SU-DHL-6 (cell line): ENCODE results near the gene NTM.

Source experiments
- H2AFZ ChIP-seq: fragments of 200-600 bp; sonication (generic); 2 replicates; pipeline ENCODE4 v1.6.1; 2014; ENCODE audit warnings: low read depth, mild to moderate bottlenecking, moderate library complexity, mixed read lengths, antibody characterized with exemption, low read length; ENCODE audit not compliant: severe bottlenecking
- H3F3A ChIP-seq: fragments of 200-600 bp; shearing (Covaris generic); 2 replicates; pipeline ENCODE4 v1.6.0; 2016; ENCODE audit warnings: antibody characterized with exemption, mild to moderate bottlenecking; ENCODE audit not compliant: insufficient read depth
- H3K27ac ChIP-seq: fragments of 200-600 bp; sonication (generic); 2 replicates; pipeline ENCODE4 v1.5.1; 2016; ENCODE audit warnings: low read depth, mild to moderate bottlenecking, low read length, moderate library complexity, mixed read lengths
- H3K27me3 ChIP-seq: fragments of 200-600 bp; sonication (generic), shearing (Covaris generic); 2 replicates; pipeline ENCODE4 v1.6.0; 2014; ENCODE audit warnings: mild to moderate bottlenecking, low read length
- H3K36me3 ChIP-seq: fragments of 200-600 bp; sonication (generic); 2 replicates; pipeline ENCODE4 v1.6.1; 2014; ENCODE audit warnings: mild to moderate bottlenecking, low read length, mixed read lengths
- H3K4me2 ChIP-seq: fragments of 300-600, 200-600 bp; shearing (Covaris generic), sonication (generic); 2 replicates; pipeline ENCODE4 v1.6.0; 2014; ENCODE audit warnings: low read length, low read depth, mild to moderate bottlenecking; ENCODE audit not compliant: poor library complexity, severe bottlenecking
- H3K4me3 ChIP-seq: fragments of 200-600 bp; sonication (generic); 2 replicates; pipeline ENCODE4 v1.5.1; 2014; ENCODE audit warnings: antibody characterized with exemption, low read length, mild to moderate bottlenecking, mixed read lengths; ENCODE audit not compliant: insufficient read depth, poor library complexity, severe bottlenecking
- H3K79me2 ChIP-seq: fragments of 200-600 bp; sonication (generic); 2 replicates; pipeline ENCODE4 v1.6.1; 2014; ENCODE audit warnings: mild to moderate bottlenecking, low read length, moderate library complexity; ENCODE audit not compliant: insufficient read depth
- H3K9ac ChIP-seq: fragments of 200-600 bp; sonication (generic); 2 replicates; pipeline ENCODE4 v1.7.0; 2014; ENCODE audit warnings: mild to moderate bottlenecking, low read length
- H3K9me2 ChIP-seq: fragments of 200-600 bp; sonication (generic); replicated peaks from 2 replicates; pipeline ENCODE4 v1.6.1; 2014; ENCODE audit warnings: low read length; ENCODE audit not compliant: insufficient read depth
- H3K9me3 ChIP-seq: fragments of 200-600 bp; sonication (generic); 2 replicates; pipeline ENCODE4 v1.6.1; 2014; ENCODE audit warnings: low read length, mixed read lengths; ENCODE audit not compliant: insufficient read depth
- H4K20me1 ChIP-seq: fragments of 200-600 bp; sonication (generic); 2 replicates; pipeline ENCODE4 v1.6.1; 2014; ENCODE audit warnings: low read depth, mild to moderate bottlenecking, antibody characterized with exemption, low read length, moderate library complexity, mixed read lengths
- CTCF ChIP-seq: fragments of 200-600 bp; sonication (generic); IDR thresholded peaks from one replicate; pipeline ENCODE4 v1.5.1; 2017; ENCODE audit warnings: antibody characterized with exemption, mild to moderate bottlenecking, low read length, moderate library complexity; ENCODE audit not compliant: insufficient read depth, poor library complexity, severe bottlenecking
- EZH2phosphoT487 ChIP-seq: fragments of 200-600 bp; sonication (generic), shearing (Covaris generic); conservative IDR thresholded peaks from 2 replicates; pipeline ENCODE4 v1.6.1; 2018; ENCODE audit warnings: mild to moderate bottlenecking, antibody characterized with exemption, low read length, moderate library complexity, mixed read lengths

The NTM gene

GRCh38 chr11:131770801-131771200, 400.4 kb downstream of the NTM start:
- no peaks in the 10 kb centered on the region for H3K36me3 ChIP-seq
- H3K4me2 ChIP-seq, result no peak overlapping the region
- no peaks in the 10 kb centered on the region for H3F3A ChIP-seq
- no peak overlapping the region for H3K27ac ChIP-seq
- no peak for TF ChIP-seq EZH2phosphoT487
- no peak for TF ChIP-seq CTCF
- no peak overlapping the region for H3K4me3 ChIP-seq
- H4K20me1 ChIP-seq, result no peaks in the 10 kb centered on the region
- no peaks in the 10 kb centered on the region for H3K9me2 ChIP-seq
- no peak overlapping the region for H3K9ac ChIP-seq
- no peak overlapping the region for H2AFZ ChIP-seq
- no peaks in the 10 kb centered on the region for H3K27me3 ChIP-seq
- H3K79me2 ChIP-seq, result no peaks in the 10 kb centered on the region
- H3K9me3 ChIP-seq, result no peaks in the 10 kb centered on the region

- no peaks in the 10 kb centered on the region for H3K27me3 ChIP-seq
- no peaks in the 10 kb centered on the region for H3K79me2 ChIP-seq
- H3K27ac ChIP-seq, result no peak overlapping the region
- H2AFZ ChIP-seq, result no peak overlapping the region
- no peaks in the 10 kb centered on the region for H4K20me1 ChIP-seq
- H3K9me3 ChIP-seq, result no peaks in the 10 kb centered on the region
- no peak overlapping the region for H3K9ac ChIP-seq
- no peaks in the 10 kb centered on the region for H3K9me2 ChIP-seq
- H3K36me3 ChIP-seq, result no peaks in the 10 kb centered on the region
- H3F3A ChIP-seq, result no peaks in the 10 kb centered on the region
- no peak overlapping the region for H3K4me3 ChIP-seq
- no peak for TF ChIP-seq CTCF
- TF ChIP-seq EZH2phosphoT487, result no peak
- no peak overlapping the region for H3K4me2 ChIP-seq
These were observed 401.1 kb downstream of the NTM start for GRCh38 chr11:131771471-131771870.

- Histone ChIP-seq H3K27ac (no peak overlapping the region), H3K9me2 (no peaks in the 10 kb centered on the region), H4K20me1 (no peaks in the 10 kb centered on the region), H3K9me3 (no peaks in the 10 kb centered on the region), H3K36me3 (no peaks in the 10 kb centered on the region), H2AFZ (no peak overlapping the region), H3K4me2 (no peak overlapping the region), H3K9ac (no peak overlapping the region), H3K4me3 (no peak overlapping the region), H3F3A (no peaks in the 10 kb centered on the region), H3K27me3 (no peaks in the 10 kb centered on the region), H3K79me2 (no peaks in the 10 kb centered on the region)
- TF ChIP-seq CTCF (no peak), EZH2phosphoT487 (no peak)
These were observed 403.2 kb downstream of the NTM start for GRCh38 chr11:131773626-131774025.
